GM23248 (cell line): ENCODE measurements around the gene NAP1L5.

Experiments
- EZH2 ChIP-seq: fragments of 200-600 bp; sonication (generic); IDR thresholded peaks from 2 replicates; pipeline ENCODE4 v1.6.1; 2018; ENCODE audit warnings: antibody characterized with exemption, mild to moderate bottlenecking; ENCODE audit not compliant: insufficient read depth, poor library complexity, severe bottlenecking
- EZH2phosphoT487 ChIP-seq: fragments of 200-600 bp; sonication (generic); IDR thresholded peaks from 2 replicates; pipeline ENCODE4 v1.6.1; 2018; ENCODE audit warnings: antibody characterized with exemption, moderate library complexity, mild to moderate bottlenecking, low read depth; ENCODE audit not compliant: insufficient read depth

DNA sequence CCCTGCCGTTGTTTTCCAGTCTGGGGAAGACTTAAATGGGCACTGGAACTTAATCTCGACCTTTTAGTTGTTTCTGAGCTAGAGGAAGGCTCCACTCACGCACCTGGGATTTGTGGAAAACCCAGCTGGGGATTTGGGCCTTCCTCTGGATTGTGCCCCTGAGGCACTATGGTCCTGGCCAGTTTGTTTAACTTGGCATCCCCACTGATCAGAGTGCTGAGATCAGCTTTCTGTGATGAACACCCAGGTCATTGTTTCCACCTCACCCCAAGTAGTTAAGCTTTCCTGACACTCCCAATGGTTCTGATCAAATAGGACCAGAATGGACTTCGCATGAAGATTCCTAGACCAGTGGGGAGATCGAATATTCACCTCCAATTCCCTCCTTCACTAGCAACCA is 20.5 kb upstream of the NAP1L5 start:
- TF ChIP-seq EZH2phosphoT487, result no peak
- TF ChIP-seq EZH2, result no peak
